ENCODE measurements around the gene CD44. TPM values are rescaled to one million over a fixed set of nuclear protein-coding genes. Genes with fewer than 3 reads are reported as not detected.

The CD44 gene
- polyA plus RNA-seq, 2 of the 4 experiments (the other 2 are of a cell fraction), result 309 to 585 TPM

GRCh38 chr11:35228328-35228725, 89.4 kb downstream of the CD44 start:
- DNase-seq (ENCODE audit: low read depth in 1 of 2, low spot score in 1 of 2), result no peak
- ChIA-PET POLR2A (no interaction called here), CTCF (interaction anchor here (1.5 kb wide), 1 partner anchor 10 kb away, joined by 3 read pairs; no protein-coding TSS in a partner anchor)
- peak; percentile 32 for FAIRE-seq
- TF ChIP-seq PHF8 (IDR thresholded peaks at IDR 0.05; ENCODE audit: borderline replicate concordance, low read depth) (no peak), TP53 (CRISPR knock-in tag; IDR thresholded peaks at IDR 0.05) (no peak), CHD2 (IDR thresholded peaks at IDR 0.05; ENCODE audit: low read length, partially characterized antibody) (no peak), REST (IDR thresholded peaks at IDR 0.05) (no peak), BHLHE40 (IDR thresholded peaks at IDR 0.05; ENCODE audit: low read depth, low read length) (no peak)
- ATAC-seq, result no peak
- Histone ChIP-seq H3K4me2 (no peak overlapping the region), H3K4me1 (no peaks in the 10 kb centered on the region), H3K4me3 (no peak overlapping the region), H3K9me3 (no peaks in the 10 kb centered on the region), H3K27ac (no peak overlapping the region; a peak in 1 of 6 replicates)
- WGBS (ENCODE audit: missing lambda C conversion rate), result 90% methylated on average over 3 of the region's 3 CpGs

GRCh38 chr11:35230388-35230787, 91.4 kb downstream of the CD44 start:
- H3K27ac ChIP-seq, result no peak overlapping the region
- ChIA-PET POLR2A (no interaction called here), CTCF (interaction anchor here (0.6 kb wide), 1 partner anchor 11 kb away, joined by 3 read pairs; no protein-coding TSS in a partner anchor)
- H3K4me2 ChIP-seq, result no peak overlapping the region
- DNase-seq (ENCODE audit: low read depth in 1 of 2, low spot score in 1 of 2), result no peak
- TF ChIP-seq ZFP36 (IDR thresholded peaks at IDR 0.05; ENCODE audit: borderline replicate concordance, partially characterized antibody) (no peak), JUN (IDR thresholded peaks at IDR 0.05) (no peak), FOSL2 (IDR thresholded peaks at IDR 0.05) (no peak), FOSL2 (CRISPR knock-in tag; IDR thresholded peaks at IDR 0.05) (no peak), HOXB5 (CRISPR knock-in tag; IDR thresholded peaks at IDR 0.05) (no peak), SMC3 (IDR thresholded peaks at IDR 0.05) (no peak), NPAS2 (CRISPR knock-in tag; IDR thresholded peaks at IDR 0.05; ENCODE audit: borderline replicate concordance) (no peak), KDM5A (IDR thresholded peaks at IDR 0.05) (no peak), REST (IDR thresholded peaks at IDR 0.05) (no peak)
- 0 out of 3 replicates have a peak, but pooled peaks cover under 1% of the 10 kb centered on the region for H3K4me1 ChIP-seq
- 0 out of 3 replicates have a peak, but pooled peaks cover 3% of the 10 kb centered on the region for H3K9me3 ChIP-seq
- FAIRE-seq, result no peak
- 88% methylated on average over 1 of the region's 1 CpG for WGBS (ENCODE audit: missing lambda C conversion rate)
- ATAC-seq, result no peak
- no peak overlapping the region for H3K4me3 ChIP-seq

GRCh38 chr11:35231076-35231860, 92.3 kb downstream of the CD44 start:
- no peak for ATAC-seq
- 94% methylated on average over 5 of the region's 5 CpGs for WGBS (ENCODE audit: missing lambda C conversion rate)
- Histone ChIP-seq H3K4me3 (no peak overlapping the region), H3K27ac (no peak overlapping the region), H3K4me1 (peaks cover 9% of the 10 kb centered on the region; the same call in 2 of the 3 replicates), H3K4me2 (no peak overlapping the region), H3K9me3 (0 out of 3 replicates have a peak, but pooled peaks cover 3% of the 10 kb centered on the region)
- CTCF ChIA-PET, result no interaction called here
- FAIRE-seq, result no peak
- DNase-seq (ENCODE audit: low read depth in 1 of 2, low spot score in 1 of 2), result no peak
- POLR2A ChIA-PET, result no interaction called here
- TF ChIP-seq USF2 (IDR thresholded peaks at IDR 0.05) (no peak), MAFK (IDR thresholded peaks at IDR 0.05; ENCODE audit: partially characterized antibody) (no peak), MAX (IDR thresholded peaks at IDR 0.05) (no peak), NFE2L2 (conservative IDR thresholded peaks at IDR 0.05; ENCODE audit: low read length) (no peak), POLR2AphosphoS2 (conservative IDR thresholded peaks at IDR 0.05; ENCODE audit: low read length) (no peak), JUNB (IDR thresholded peaks at IDR 0.05) (no peak), EHMT2 (IDR thresholded peaks at IDR 0.05; ENCODE audit: low read depth) (no peak), ZC3H11A (IDR thresholded peaks at IDR 0.05) (no peak), GATA3 (IDR thresholded peaks at IDR 0.05; ENCODE audit: borderline replicate concordance) (no peak), BCL3 (IDR thresholded peaks at IDR 0.05) (no peak), KDM5A (IDR thresholded peaks at IDR 0.05) (no peak), CBX2 (IDR thresholded peaks at IDR 0.05; ENCODE audit: borderline replicate concordance, low read depth) (no peak), HOXA7 (CRISPR knock-in tag; IDR thresholded peaks at IDR 0.05) (no peak)

All from A549 (cell line).